GM12873 (cell line): ENCODE data around the gene PFKL.

Source experiments
- TF ChIP-seq, protein P1 (sequence below): IDR thresholded peaks from 2 replicates; pipeline ENCODE4 v1.5.1; 2012; ENCODE audit warnings: low read depth, mild to moderate bottlenecking, moderate library complexity, low read length, control low read depth; ENCODE audit not compliant: insufficient read depth; ENCODE audit errors: missing control alignments

The PFKL gene

DNA sequence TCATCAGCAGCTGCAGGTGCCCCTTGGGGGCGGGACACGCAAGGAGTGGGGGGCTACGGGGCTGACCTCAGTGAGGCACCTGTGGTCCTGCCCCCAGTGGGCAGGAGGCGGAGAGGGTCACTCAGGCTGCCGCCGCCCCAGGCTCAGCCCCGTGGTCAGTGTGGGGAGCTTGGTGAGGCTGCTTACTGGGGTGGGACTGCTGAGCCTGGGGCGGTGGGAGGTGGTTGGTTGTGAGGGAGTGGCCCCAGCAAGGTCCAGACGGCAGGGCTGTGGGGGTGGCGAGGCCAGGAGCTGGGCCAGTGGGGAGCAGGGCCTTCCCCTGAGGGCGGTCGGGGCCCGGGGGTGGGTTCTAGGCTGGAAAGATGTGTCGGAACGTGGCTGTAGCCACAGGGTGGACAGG, 14.3 kb downstream of the PFKL start:
- TF ChIP-seq, protein P1, sequence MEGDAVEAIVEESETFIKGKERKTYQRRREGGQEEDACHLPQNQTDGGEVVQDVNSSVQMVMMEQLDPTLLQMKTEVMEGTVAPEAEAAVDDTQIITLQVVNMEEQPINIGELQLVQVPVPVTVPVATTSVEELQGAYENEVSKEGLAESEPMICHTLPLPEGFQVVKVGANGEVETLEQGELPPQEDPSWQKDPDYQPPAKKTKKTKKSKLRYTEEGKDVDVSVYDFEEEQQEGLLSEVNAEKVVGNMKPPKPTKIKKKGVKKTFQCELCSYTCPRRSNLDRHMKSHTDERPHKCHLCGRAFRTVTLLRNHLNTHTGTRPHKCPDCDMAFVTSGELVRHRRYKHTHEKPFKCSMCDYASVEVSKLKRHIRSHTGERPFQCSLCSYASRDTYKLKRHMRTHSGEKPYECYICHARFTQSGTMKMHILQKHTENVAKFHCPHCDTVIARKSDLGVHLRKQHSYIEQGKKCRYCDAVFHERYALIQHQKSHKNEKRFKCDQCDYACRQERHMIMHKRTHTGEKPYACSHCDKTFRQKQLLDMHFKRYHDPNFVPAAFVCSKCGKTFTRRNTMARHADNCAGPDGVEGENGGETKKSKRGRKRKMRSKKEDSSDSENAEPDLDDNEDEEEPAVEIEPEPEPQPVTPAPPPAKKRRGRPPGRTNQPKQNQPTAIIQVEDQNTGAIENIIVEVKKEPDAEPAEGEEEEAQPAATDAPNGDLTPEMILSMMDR = no peak

DNA sequence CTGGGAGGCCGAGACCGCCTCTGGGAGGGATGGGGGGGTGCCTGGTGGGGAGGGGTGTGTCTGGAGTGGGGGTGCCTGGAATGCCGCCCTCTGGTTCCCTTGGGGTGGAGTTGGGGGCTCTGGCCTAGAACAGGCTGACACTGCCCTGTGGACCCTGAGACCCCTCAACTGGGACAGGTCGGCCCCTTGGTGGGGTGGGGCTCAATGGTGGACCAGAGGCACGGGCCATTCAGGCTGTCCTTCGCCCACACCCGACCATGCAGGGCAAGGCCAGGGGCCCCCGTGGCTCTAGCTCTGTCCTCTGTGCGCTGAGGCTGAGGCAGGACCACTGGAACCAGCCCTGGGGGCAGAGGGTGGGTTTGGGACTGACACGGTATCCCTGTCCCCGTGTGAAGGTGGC, 14.7 kb downstream of the PFKL start:
- TF ChIP-seq, protein P1 = no peak

DNA sequence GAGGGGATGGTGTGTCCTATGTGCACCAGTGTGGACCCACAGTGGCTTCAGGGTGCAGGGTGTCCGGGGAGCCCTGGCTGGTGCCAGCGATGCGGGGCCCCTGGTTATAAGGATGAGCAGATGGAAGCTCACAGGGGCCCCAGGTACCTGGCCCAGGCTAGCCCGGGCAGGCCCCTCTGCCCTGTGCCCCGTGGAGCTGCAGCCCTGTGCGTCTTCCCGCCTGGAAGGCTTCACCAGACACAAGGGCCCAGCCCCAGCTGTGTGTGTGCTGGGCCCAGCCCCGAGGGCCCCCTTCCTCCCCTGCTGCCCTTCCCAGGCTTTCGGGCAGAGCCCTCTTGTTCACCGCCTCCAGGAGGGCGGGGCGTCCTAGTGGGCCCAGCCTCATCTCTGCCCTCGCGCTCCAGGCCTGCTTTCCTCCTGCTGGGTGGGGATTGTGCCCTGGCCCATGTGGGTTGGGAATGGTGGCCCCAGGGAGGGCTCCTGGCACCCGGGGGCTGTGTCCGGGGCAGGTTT, 15.9 kb downstream of the PFKL start:
- TF ChIP-seq, protein P1 = no peak

DNA sequence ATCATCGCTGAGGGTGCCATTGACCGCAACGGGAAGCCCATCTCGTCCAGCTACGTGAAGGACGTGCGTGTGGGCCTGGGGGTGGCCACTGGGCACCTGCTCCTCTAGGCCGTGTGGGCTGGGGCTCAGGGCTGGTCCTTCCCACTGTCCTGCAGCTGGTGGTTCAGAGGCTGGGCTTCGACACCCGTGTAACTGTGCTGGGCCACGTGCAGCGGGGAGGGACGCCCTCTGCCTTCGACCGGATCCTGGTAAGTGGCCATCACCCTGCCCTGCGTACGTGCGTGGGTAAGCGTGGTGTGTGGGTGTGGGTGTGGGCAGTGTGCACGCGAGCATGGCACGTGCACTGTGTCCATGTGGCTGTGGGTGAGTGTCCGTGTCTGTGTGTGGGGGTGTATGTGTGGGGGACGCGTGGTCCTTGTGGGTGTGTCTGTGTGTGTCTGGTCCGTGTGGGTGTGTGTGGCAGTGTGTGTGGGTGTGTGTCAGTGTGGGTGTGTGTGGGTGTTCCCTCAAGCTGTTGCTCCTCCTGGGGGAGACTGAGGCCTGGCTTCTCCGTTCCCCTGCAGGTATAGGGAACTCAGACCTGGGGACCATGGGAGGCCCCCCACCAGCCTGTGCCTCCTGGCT, 16.5 kb downstream of the PFKL start:
- TF ChIP-seq, protein P1 = no peak

DNA sequence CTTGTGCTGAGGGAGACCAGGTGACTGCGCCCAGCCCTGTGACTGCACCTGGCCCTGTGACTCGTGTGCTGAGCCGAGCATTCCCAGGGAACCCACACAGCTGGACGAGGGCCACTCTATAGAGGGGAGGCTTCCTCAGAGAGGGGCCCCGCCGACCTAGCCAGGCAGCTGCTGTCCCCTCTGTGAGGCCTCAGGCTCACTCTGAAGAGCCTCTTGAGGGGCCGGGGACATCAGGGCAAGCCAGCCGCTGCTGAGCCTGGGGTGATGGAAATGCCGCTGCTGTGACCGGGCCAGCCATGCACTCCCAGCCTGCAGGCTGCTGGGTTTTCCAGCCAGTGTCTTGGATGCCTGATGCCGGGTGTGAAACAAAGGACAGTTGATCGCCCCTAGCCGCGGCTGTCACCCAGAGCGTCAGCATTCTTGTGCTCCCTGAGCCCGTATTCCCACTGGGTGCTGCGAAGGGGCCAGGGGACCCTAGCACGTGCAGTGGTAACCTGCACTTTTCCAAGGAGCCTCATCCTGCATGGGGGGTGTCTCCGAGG, 17.5 kb downstream of the PFKL start:
- TF ChIP-seq, protein P1 = no peak

DNA sequence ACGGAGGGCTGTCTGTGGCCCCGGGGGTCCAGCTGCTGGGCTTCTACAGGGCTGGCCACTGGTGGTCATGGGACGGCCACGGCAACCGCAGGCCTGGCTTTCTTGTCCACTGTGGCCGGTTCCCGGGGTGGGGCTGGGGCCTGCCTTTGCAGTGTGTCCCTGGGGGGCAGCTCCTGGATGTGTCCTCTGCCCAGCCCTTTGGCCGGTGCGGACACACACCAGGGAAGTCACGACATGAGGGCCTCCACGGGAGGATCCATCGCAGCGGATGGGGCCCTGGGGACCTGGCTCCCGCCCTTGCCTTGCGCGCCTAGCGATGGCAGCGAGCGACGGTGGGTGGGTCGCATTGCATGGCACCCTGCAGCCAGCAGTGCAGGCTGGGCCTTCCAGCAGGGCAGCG, 18.0 kb downstream of the PFKL start:
- TF ChIP-seq, protein P1 = no peak

DNA sequence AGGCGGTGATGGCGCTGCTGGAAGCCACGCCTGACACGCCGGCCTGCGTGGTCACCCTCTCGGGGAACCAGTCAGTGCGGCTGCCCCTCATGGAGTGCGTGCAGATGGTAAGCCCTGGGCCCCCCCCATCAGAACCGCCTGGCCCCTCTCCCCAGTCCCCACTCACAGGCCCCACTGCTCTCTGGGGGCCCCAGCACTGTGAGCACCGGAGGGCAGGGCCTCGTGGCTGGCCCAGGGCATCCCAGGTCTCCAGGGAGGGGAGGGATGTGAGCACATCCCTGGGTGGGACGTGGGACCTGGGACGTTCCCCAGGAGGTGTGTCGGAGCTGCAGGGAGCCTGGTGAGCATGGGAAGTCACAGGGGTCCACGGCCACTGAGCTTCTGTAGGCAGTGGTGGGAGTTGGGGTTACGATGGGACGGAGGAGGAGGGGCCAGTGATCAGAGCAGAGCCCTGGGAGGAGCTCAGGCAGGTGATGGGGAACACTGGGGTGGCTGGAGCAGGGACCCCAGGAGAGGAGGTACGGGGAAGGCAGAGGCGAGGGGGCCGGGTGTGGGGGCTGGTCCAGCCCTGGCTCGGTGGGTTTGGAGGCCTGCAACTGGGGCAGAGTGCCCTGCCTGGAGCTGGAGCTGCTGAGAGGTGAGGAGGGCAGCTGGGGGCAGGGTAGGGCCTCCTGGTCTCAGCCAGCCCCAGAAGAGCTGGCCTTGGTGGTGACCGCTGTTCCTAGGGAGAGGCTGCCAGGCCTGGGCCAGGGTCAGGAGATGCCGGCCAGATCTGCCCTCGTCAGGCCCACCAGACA, 18.8 kb downstream of the PFKL start:
- TF ChIP-seq, protein P1 = no peak
